Osteoblast (primary cell): ENCODE results near the gene AP4M1. TPM values are rescaled to one million over a fixed set of nuclear protein-coding genes. Genes with fewer than 3 reads are reported as not detected.

Source experiments
- DNase-seq: peaks from one replicate; pipeline ENCODE4 v3.0.0; 2011; ENCODE audit warnings: low spot score, mixed read lengths; ENCODE audit not compliant: insufficient read length; ENCODE audit errors: missing footprints
- H2AFZ ChIP-seq: 2 replicates; pipeline ENCODE4 v1.6.0; 2011; ENCODE audit warnings: mild to moderate bottlenecking, low read length
- H3K27ac ChIP-seq: 2 replicates; pipeline ENCODE4 v1.5.1; 2011; ENCODE audit warnings: mild to moderate bottlenecking, low read depth, low read length, moderate library complexity
- H3K27me3 ChIP-seq: 2 replicates; pipeline ENCODE4 v1.6.0; 2012; ENCODE audit warnings: mild to moderate bottlenecking, control low read depth, inconsistent platforms, low read length, moderate library complexity; ENCODE audit not compliant: insufficient read depth
- H3K36me3 ChIP-seq: 2 replicates; pipeline ENCODE4 v1.5.1; 2011; ENCODE audit warnings: mild to moderate bottlenecking, low read length, control low read depth, moderate library complexity; ENCODE audit not compliant: insufficient read depth
- H3K4me1 ChIP-seq: 2 replicates; pipeline ENCODE4 v1.5.1; 2011; ENCODE audit warnings: mild to moderate bottlenecking, low read length, control low read depth, moderate library complexity; ENCODE audit not compliant: insufficient read depth
- H3K4me2 ChIP-seq: 2 replicates; pipeline ENCODE4 v1.6.0; 2011; ENCODE audit warnings: mild to moderate bottlenecking, low read length; ENCODE audit not compliant: insufficient read depth
- H3K4me3 ChIP-seq: fragments of 200-600 bp; sonication (generic); 3 replicates; pipeline ENCODE4 v1.5.1; 2012; ENCODE audit warnings: mild to moderate bottlenecking, low read length, inconsistent platforms; ENCODE audit not compliant: insufficient read depth
- H3K79me2 ChIP-seq: 2 replicates; pipeline ENCODE4 v1.6.0; 2012; ENCODE audit warnings: mild to moderate bottlenecking, low read length, control low read depth, inconsistent platforms; ENCODE audit not compliant: insufficient read depth
- H3K9me3 ChIP-seq: 2 replicates; pipeline ENCODE4 v1.5.1; 2011; ENCODE audit warnings: low read depth, low read length, control low read depth
- H4K20me1 ChIP-seq: 2 replicates; pipeline ENCODE4 v1.6.0; 2012; ENCODE audit warnings: mild to moderate bottlenecking, low read length, control low read depth; ENCODE audit not compliant: insufficient read depth
- CTCF ChIP-seq: IDR thresholded peaks from 2 replicates; pipeline ENCODE4 v1.5.1; 2011; ENCODE audit warnings: mild to moderate bottlenecking, low read depth, low read length, moderate library complexity; ENCODE audit errors: extremely low read depth
- total RNA-seq: library from RNA; depleted of rRNA; stranded (reverse); fragments of >200 nt; gene quantifications from 2 replicates; pipeline ENCODE4 v1.2.3, GENCODE V29; 2012

Gene AP4M1
- total RNA-seq, 1 donor = 19.5 TPM

- TF ChIP-seq CTCF = no peak
- peaks cover 19% of the 10 kb centered on the region for H3K4me1 ChIP-seq
- no peak overlapping the region for H2AFZ ChIP-seq
- H3K36me3 ChIP-seq = peaks cover 37% of the 10 kb centered on the region
- no peaks in the 10 kb centered on the region for H3K27me3 ChIP-seq
- H3K27ac ChIP-seq = no peak overlapping the region
- H3K4me2 ChIP-seq = no peak overlapping the region
- no peaks in the 10 kb centered on the region for H3K9me3 ChIP-seq
- peaks cover 28% of the 10 kb centered on the region for H4K20me1 ChIP-seq
- peak; percentile 70 for DNase-seq
- peaks cover 68% of the 10 kb centered on the region for H3K79me2 ChIP-seq
- no peak overlapping the region for H3K4me3 ChIP-seq
These were observed 52.5 kb downstream of the AP4M1 start for GRCh38 chr7:100153708-100154535.

GRCh38 chr7:100154651-100155491 lies 53.4 kb downstream of the AP4M1 start:
- Histone ChIP-seq H4K20me1 (peaks cover 28% of the 10 kb centered on the region), H3K36me3 (peaks cover 37% of the 10 kb centered on the region), H3K27ac (no peak overlapping the region), H3K27me3 (no peaks in the 10 kb centered on the region), H3K9me3 (no peaks in the 10 kb centered on the region), H3K4me1 (peaks cover 17% of the 10 kb centered on the region), H2AFZ (no peak overlapping the region), H3K79me2 (peaks cover 59% of the 10 kb centered on the region), H3K4me2 (no peak overlapping the region), H3K4me3 (no peak overlapping the region)
- DNase-seq = peak; percentile 84
- TF ChIP-seq CTCF = no peak

GRCh38 chr7:100155553-100156317 lies 54.3 kb downstream of the AP4M1 start:
- no peaks in the 10 kb centered on the region for H3K9me3 ChIP-seq
- no peaks in the 10 kb centered on the region for H3K27me3 ChIP-seq
- H4K20me1 ChIP-seq = peaks cover 28% of the 10 kb centered on the region
- DNase-seq = peak; percentile 66
- H2AFZ ChIP-seq = no peak overlapping the region
- peaks cover 37% of the 10 kb centered on the region for H3K36me3 ChIP-seq
- peaks cover 50% of the 10 kb centered on the region for H3K79me2 ChIP-seq
- no peak overlapping the region for H3K4me2 ChIP-seq
- no peak overlapping the region for H3K27ac ChIP-seq
- H3K4me3 ChIP-seq = no peak overlapping the region
- peaks cover 17% of the 10 kb centered on the region for H3K4me1 ChIP-seq
- no peak for TF ChIP-seq CTCF
